ENCODE results near the gene CCDC91. TPM values are rescaled to one million over a fixed set of nuclear protein-coding genes. Genes with fewer than 3 reads are reported as not detected.

Gene CCDC91
- total and polyA plus RNA-seq, 2 of the 4 experiments (the other 2 are of a cell fraction): 8.6 to 14.7 TPM

GRCh38 chr12:28177461-28177860 is 12.8 kb upstream of the CCDC91 start:
- intact Hi-C loops (cut with micrococcal nuclease) (loop anchor here (1.0 kb wide), 1 partner anchor 694 kb away; no protein-coding TSS in a partner anchor), dilution Hi-C loops (cut with HindIII; ENCODE audit: low sequenced_read_pairs, unreplicated experiment) (no loop called here), in situ Hi-C loops (cut with MboI; ENCODE audit: low sequenced_read_pairs) (loop anchor here (10.0 kb wide), 2 partner anchors 213 to 433 kb away; no protein-coding TSS in a partner anchor)
- H3K4me1 ChIP-seq (ENCODE audit: control insufficient read depth, insufficient read depth, low read length): no peaks in the 10 kb centered on the region
- TF ChIP-seq CEBPB (IDR thresholded peaks at IDR 0.05; ENCODE audit: low read depth, low read length): no peak
- no peak for TF ChIP-seq RCOR1 (IDR thresholded peaks at IDR 0.05; ENCODE audit: insufficient replicate concordance, low read length)
- TF ChIP-seq, protein P1, sequence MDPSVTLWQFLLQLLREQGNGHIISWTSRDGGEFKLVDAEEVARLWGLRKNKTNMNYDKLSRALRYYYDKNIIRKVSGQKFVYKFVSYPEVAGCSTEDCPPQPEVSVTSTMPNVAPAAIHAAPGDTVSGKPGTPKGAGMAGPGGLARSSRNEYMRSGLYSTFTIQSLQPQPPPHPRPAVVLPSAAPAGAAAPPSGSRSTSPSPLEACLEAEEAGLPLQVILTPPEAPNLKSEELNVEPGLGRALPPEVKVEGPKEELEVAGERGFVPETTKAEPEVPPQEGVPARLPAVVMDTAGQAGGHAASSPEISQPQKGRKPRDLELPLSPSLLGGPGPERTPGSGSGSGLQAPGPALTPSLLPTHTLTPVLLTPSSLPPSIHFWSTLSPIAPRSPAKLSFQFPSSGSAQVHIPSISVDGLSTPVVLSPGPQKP (IDR thresholded peaks at IDR 0.05; ENCODE audit: borderline replicate concordance, low read depth, low read length): no peak
- TF ChIP-seq FOS (IDR thresholded peaks at IDR 0.05; ENCODE audit: low read depth, low read length): no peak
- no peak for TF ChIP-seq CTCF (conservative IDR thresholded peaks at IDR 0.05; ENCODE audit: low read depth, low read length)
- TF ChIP-seq SMC3 (IDR thresholded peaks at IDR 0.05; ENCODE audit: low read depth, low read length): no peak
- TF ChIP-seq RAD21 (IDR thresholded peaks at IDR 0.05; ENCODE audit: low read length): no peak
- no peak for TF ChIP-seq RFX5 (IDR thresholded peaks at IDR 0.05; ENCODE audit: low read depth, low read length)
- no peak for TF ChIP-seq MAFK (IDR thresholded peaks at IDR 0.05; ENCODE audit: low read depth, low read length)
- TF ChIP-seq NFE2L2 (IDR thresholded peaks at IDR 0.05; ENCODE audit: low read depth, low read length): no peak
- TF ChIP-seq CHD1 (IDR thresholded peaks at IDR 0.05; ENCODE audit: low read depth, low read length): no peak
- no peak for TF ChIP-seq MAZ (IDR thresholded peaks at IDR 0.05; ENCODE audit: borderline replicate concordance, low read depth, low read length)
- TF ChIP-seq MXI1 (IDR thresholded peaks at IDR 0.05; ENCODE audit: borderline replicate concordance, low read depth, low read length): no peak
- no peak for TF ChIP-seq POLR2A (IDR thresholded peaks at IDR 0.05; ENCODE audit: low read depth, low read length)
- TF ChIP-seq USF2 (IDR thresholded peaks at IDR 0.05; ENCODE audit: low read depth, low read length): no peak
- no peak for TF ChIP-seq BHLHE40 (IDR thresholded peaks at IDR 0.05; ENCODE audit: low read depth, low read length)
- no peak overlapping the region for H3K4ac ChIP-seq (ENCODE audit: low read depth, low read length)
- no peak overlapping the region for H2AK5ac ChIP-seq (ENCODE audit: low read depth, low read length)
- H3K4me3 ChIP-seq (ENCODE audit: insufficient read depth, low read depth, low read length): no peak overlapping the region
- H2BK120ac ChIP-seq (ENCODE audit: low read depth, low read length): no peak overlapping the region
- no peaks in the 10 kb centered on the region for H3K79me1 ChIP-seq (ENCODE audit: low read depth in 1 of 2, low read length in 2 of 2)
- no TSS peak for BruUV-seq (replicated peaks)
- no peak overlapping the region for H3K23ac ChIP-seq (ENCODE audit: low read depth, low read length)
- H2BK15ac ChIP-seq (ENCODE audit: low read depth, low read length): no peak overlapping the region
- no peaks in the 10 kb centered on the region for H3K9me1 ChIP-seq (ENCODE audit: insufficient read depth, low read length)
- no peaks in the 10 kb centered on the region for H3K36me3 ChIP-seq (ENCODE audit: control insufficient read depth, insufficient read depth, low read length)
- ChIA-PET POLR2A (ENCODE audit: unreplicated experiment) (no interaction called here), CTCF (no interaction called here)
- H2AK9ac ChIP-seq (replicated peaks; ENCODE audit: low read depth, low read length, poor library complexity): no peak overlapping the region
- no peak overlapping the region for H4K91ac ChIP-seq (ENCODE audit: insufficient read depth, low read depth, low read length)
- H2BK20ac ChIP-seq (ENCODE audit: low read depth, low read length): no peak overlapping the region
- H3K9ac ChIP-seq (ENCODE audit: low read depth, low read length): no peak overlapping the region
- H2BK5ac ChIP-seq (ENCODE audit: low read depth, low read length, poor library complexity, severe bottlenecking): no peak overlapping the region
- no peaks in the 10 kb centered on the region for H4K20me1 ChIP-seq (ENCODE audit: insufficient read depth, low read length)
- H4K8ac ChIP-seq (ENCODE audit: low read depth in 2 of 2, low read length in 2 of 2): no peak overlapping the region; a peak in 1 of 4 replicates
- H4K5ac ChIP-seq (ENCODE audit: low read depth, low read length): no peak overlapping the region
- DNase-seq: no peak
- H3K4me2 ChIP-seq (ENCODE audit: low read depth, low read length): no peak overlapping the region
- no peak overlapping the region for H3K27ac ChIP-seq (ENCODE audit: insufficient read depth, low read length)
- 60% methylated on average over 1 of the region's 2 CpGs; no CpG with 5 or more reads in 1 of the 2 experiments for WGBS, 2 experiments (ENCODE audit: extremely low coverage in 2 of 2, insufficient read length in 1 of 2)
- no peak overlapping the region for H3K56ac ChIP-seq (ENCODE audit: extremely low read depth, insufficient read depth, low read length)
- no peaks in the 10 kb centered on the region for H3K27me3 ChIP-seq (ENCODE audit: control insufficient read depth, insufficient read depth, low read length)
- no peak overlapping the region for H3K18ac ChIP-seq (ENCODE audit: low read depth, low read length)
- H3K9me3 ChIP-seq (ENCODE audit: control insufficient read depth, insufficient read depth, low read length): no peaks in the 10 kb centered on the region
- no peak overlapping the region for H3K14ac ChIP-seq (replicated peaks; ENCODE audit: low read depth, low read length)
- no peak for ATAC-seq (ENCODE audit: low read depth)
- no peak overlapping the region for H2AFZ ChIP-seq (replicated peaks; ENCODE audit: low read length, poor library complexity)

Measured in IMR-90 (cell line).